Upper lobe of left lung (tissue), 4 donors: ENCODE results near the gene DCDC2.

ENCODE experiments used
- POLR2A ChIP-seq, 4 donors: fragments of 450-650 bp; IDR thresholded peaks; one replicate each; pipeline ENCODE4 v1.5.1; 2016 to 2017; ENCODE audit warnings: antibody characterized with exemption in 4 of 4, mild to moderate bottlenecking in 2 of 4
- POLR2AphosphoS5 ChIP-seq, 2 donors: sonication (generic); formaldehyde crosslinking; IDR thresholded peaks; one replicate each; pipeline ENCODE4 v1.5.1; 2017; ENCODE audit warnings: antibody characterized with exemption in 2 of 2
- TF ChIP-seq, protein P1 (sequence below), 6 experiments: fragments of 450-650 bp in 4 of 6; fragments of 200-600 bp in 2 of 6; sonication (generic) in 2 of 6; IDR thresholded peaks; one replicate each; pipeline ENCODE4 v1.5.1; 2016 to 2019; ENCODE audit warnings: antibody characterized with exemption in 6 of 6

DNA sequence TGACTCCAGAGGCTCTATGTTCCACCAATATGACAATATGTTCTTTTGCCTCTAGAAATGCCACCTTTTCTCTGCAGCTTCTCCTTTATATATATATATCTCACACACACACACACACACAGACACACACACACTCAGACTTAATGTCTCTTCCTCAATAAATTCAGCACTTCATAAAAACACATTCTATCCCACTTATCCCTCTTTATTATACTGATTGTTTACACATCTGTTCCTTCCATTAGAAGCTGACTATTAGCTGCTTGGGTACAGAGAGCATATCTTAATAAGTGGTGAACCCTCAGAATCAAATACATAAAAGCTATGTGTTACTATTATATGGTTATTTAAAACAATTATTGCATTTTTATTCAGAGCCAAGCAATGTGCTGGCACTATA is 208.6 kb downstream of the DCDC2 start:
- TF ChIP-seq POLR2AphosphoS5 (IDR thresholded peaks at IDR 0.05), result no peak
- TF ChIP-seq, protein P1, sequence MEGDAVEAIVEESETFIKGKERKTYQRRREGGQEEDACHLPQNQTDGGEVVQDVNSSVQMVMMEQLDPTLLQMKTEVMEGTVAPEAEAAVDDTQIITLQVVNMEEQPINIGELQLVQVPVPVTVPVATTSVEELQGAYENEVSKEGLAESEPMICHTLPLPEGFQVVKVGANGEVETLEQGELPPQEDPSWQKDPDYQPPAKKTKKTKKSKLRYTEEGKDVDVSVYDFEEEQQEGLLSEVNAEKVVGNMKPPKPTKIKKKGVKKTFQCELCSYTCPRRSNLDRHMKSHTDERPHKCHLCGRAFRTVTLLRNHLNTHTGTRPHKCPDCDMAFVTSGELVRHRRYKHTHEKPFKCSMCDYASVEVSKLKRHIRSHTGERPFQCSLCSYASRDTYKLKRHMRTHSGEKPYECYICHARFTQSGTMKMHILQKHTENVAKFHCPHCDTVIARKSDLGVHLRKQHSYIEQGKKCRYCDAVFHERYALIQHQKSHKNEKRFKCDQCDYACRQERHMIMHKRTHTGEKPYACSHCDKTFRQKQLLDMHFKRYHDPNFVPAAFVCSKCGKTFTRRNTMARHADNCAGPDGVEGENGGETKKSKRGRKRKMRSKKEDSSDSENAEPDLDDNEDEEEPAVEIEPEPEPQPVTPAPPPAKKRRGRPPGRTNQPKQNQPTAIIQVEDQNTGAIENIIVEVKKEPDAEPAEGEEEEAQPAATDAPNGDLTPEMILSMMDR (IDR thresholded peaks at IDR 0.05), result no peak
- TF ChIP-seq POLR2A (IDR thresholded peaks at IDR 0.05), result no peak
